Ishikawa (cell line): Measurements from ENCODE around the gene SLC4A9.
A peak's percentile ranks its signal among the peaks of the same experiment; 100 is the strongest.

Experiments used
- CEBPB ChIP-seq: IDR thresholded peaks from 2 replicates; pipeline ENCODE4 v1.6.1; 2012
- CREB1 ChIP-seq: IDR thresholded peaks from 2 replicates; pipeline ENCODE4 v1.6.1; 2012; ENCODE audit warnings: low read depth
- EGR1 ChIP-seq: IDR thresholded peaks from 2 replicates; pipeline ENCODE4 v1.6.1; 2012
- EP300 ChIP-seq: IDR thresholded peaks from 2 replicates; pipeline ENCODE4 v1.6.1; 2012; ENCODE audit warnings: borderline replicate concordance
- FOXM1 ChIP-seq: IDR thresholded peaks from 2 replicates; pipeline ENCODE4 v1.6.1; 2012; ENCODE audit warnings: low read depth, borderline replicate concordance
- MAX ChIP-seq: IDR thresholded peaks from 2 replicates; pipeline ENCODE4 v1.6.1; 2012
- NFIC ChIP-seq: IDR thresholded peaks from 2 replicates; pipeline ENCODE4 v1.6.1; 2012
- RAD21 ChIP-seq: IDR thresholded peaks from 2 replicates; pipeline ENCODE4 v1.6.1; 2012; ENCODE audit warnings: low read depth
- REST ChIP-seq: IDR thresholded peaks from 2 replicates; pipeline ENCODE4 v1.6.1; 2012; ENCODE audit warnings: low read depth, mild to moderate bottlenecking
- TAF1 ChIP-seq: IDR thresholded peaks from 2 replicates; pipeline ENCODE4 v1.6.1; 2012; ENCODE audit warnings: low read depth, mild to moderate bottlenecking
- TCF12 ChIP-seq: IDR thresholded peaks from 2 replicates; pipeline ENCODE4 v1.6.1; 2012; ENCODE audit warnings: low read depth
- TEAD4 ChIP-seq: IDR thresholded peaks from 2 replicates; pipeline ENCODE4 v1.6.1; 2012
- YY1 ChIP-seq: IDR thresholded peaks from 2 replicates; pipeline ENCODE4 v1.6.1; 2012; ENCODE audit warnings: low read depth
- ZBTB7A ChIP-seq: IDR thresholded peaks from 2 replicates; pipeline ENCODE4 v1.6.1; 2012; ENCODE audit warnings: low read depth
- TF ChIP-seq, protein P1 (sequence below): IDR thresholded peaks from 2 replicates; pipeline ENCODE4 v1.6.1; 2012

The SLC4A9 gene

GRCh38 chr5:140381972-140382371, 22.0 kb downstream of the SLC4A9 start:
- TF ChIP-seq TEAD4 (no peak), EGR1 (no peak), TCF12 (no peak)

DNA sequence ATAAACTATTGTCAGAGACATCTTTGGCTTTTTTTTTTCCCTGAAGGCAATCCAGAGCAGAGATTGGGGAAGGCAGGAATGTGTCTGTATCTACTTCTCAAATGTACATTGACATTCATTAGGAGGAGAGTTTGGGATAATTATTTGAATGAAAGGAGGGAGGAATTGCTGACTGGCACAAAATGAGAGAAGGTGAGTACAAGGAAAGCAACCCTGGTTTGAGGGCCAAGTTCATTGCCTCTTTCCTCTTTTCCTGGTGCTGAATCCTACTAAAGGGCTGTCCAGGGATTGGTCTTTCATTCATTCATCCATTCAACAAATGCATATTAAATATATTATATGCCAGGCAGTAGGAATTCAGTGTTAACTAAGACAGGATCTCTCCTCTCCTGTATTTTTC, 22.9 kb downstream of the SLC4A9 start:
- no peak for TF ChIP-seq FOXM1
- no peak for TF ChIP-seq EP300
- no peak for TF ChIP-seq MAX
- no peak for TF ChIP-seq TEAD4
- TF ChIP-seq EGR1 = no peak
- no peak for TF ChIP-seq RAD21
- no peak for TF ChIP-seq TCF12
- no peak for TF ChIP-seq REST
- TF ChIP-seq YY1 = no peak
- TF ChIP-seq CREB1 = no peak

GRCh38 chr5:140383300-140383699, 23.3 kb downstream of the SLC4A9 start:
- TF ChIP-seq TEAD4 (no peak), CREB1 (no peak), NFIC (no peak), REST (no peak), TCF12 (no peak)
- TF ChIP-seq, protein P1, sequence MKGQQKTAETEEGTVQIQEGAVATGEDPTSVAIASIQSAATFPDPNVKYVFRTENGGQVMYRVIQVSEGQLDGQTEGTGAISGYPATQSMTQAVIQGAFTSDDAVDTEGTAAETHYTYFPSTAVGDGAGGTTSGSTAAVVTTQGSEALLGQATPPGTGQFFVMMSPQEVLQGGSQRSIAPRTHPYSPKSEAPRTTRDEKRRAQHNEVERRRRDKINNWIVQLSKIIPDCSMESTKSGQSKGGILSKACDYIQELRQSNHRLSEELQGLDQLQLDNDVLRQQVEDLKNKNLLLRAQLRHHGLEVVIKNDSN = no peak

DNA sequence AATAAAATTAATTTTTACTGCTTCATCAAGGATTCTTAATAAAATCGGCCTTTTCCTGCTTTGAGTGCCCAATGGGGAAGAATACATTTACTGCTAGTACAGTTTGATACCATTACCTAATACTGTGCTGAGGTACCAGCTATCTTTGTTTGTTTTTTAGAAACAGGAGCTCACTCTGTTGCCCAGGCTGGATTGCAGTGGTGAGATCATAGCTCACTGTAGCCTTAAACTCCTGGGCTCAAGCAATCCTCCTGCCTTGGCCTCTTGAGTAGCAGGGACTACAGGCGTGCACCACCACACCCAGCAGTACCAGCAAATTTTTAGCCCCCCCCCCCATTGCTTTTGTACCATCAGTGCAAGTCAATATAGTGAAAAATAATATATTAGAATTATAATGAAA, 28.1 kb downstream of the SLC4A9 start:
- TF ChIP-seq EGR1 = no peak
- no peak for TF ChIP-seq ZBTB7A
- no peak for TF ChIP-seq TEAD4
- TF ChIP-seq NFIC = no peak
- no peak for TF ChIP-seq TAF1
- TF ChIP-seq REST = no peak

DNA sequence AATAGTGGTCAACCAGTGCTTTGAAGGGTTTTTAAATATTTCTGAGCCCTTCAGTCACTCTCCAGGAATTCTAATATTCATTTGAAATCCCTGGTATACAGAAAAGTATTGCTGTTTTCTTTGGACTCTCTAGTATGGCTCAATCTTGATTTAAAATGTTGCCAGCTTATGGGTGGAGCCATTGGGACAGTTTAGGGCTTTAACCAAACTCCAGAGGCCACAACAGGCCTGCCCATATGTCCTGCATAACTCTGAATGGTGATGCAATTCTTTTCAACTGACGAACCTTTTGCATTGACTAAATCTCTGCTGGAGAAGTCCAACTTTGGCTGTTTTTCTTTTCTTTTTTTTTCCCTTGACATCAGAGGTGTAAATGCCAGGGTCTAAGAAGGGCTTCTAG, 31.3 kb downstream of the SLC4A9 start:
- TF ChIP-seq REST = no peak
- TF ChIP-seq FOXM1 = no peak
- peak; percentile 42; the same call in 1 of the 2 replicates for TF ChIP-seq CEBPB
